Sigmoid colon (tissue), 7 donors: ENCODE results near the gene CORO6. TPM values are rescaled to one million over a fixed set of nuclear protein-coding genes. Genes with fewer than 3 reads are reported as not detected.

ENCODE experiments used
- DNase-seq: peaks from one replicate; pipeline ENCODE4 v3.0.0-alpha.2; 2019
- H3K27ac ChIP-seq, 4 donors: fragments of 200-600 bp; sonication (generic); one replicate each; pipeline ENCODE4 v1.5.1; 2016 to 2019; ENCODE audit warnings: mild to moderate bottlenecking in 1 of 4
- H3K27me3 ChIP-seq, 3 donors: fragments of 200-600 bp; sonication (generic); one replicate each; pipeline ENCODE4 v1.5.1; 2019; ENCODE audit warnings: mild to moderate bottlenecking in 1 of 3
- H3K36me3 ChIP-seq, 4 donors: fragments of 200-600 bp; sonication (generic); one replicate each; pipeline ENCODE4 v1.5.1; 2016 to 2019
- H3K4me1 ChIP-seq, 4 donors: fragments of 200-600 bp; sonication (generic); one replicate each; pipeline ENCODE4 v1.5.1; 2017 to 2019
- H3K4me3 ChIP-seq, 4 donors: fragments of 200-600 bp; sonication (generic); one replicate each; pipeline ENCODE4 v1.5.1; 2017 to 2019; ENCODE audit warnings: mild to moderate bottlenecking in 2 of 4, moderate library complexity in 1 of 4
- H3K9me3 ChIP-seq, 4 donors: fragments of 200-600 bp in 3 of 4; sonication (generic) in 3 of 4; one replicate each; pipeline versions ENCODE4 v1.5.1 to v1.6.1; 2013 to 2019
- EP300 ChIP-seq, 4 donors: sonication (generic); formaldehyde crosslinking; IDR thresholded peaks; one replicate each; pipeline ENCODE4 v1.6.1; 2017; ENCODE audit warnings: antibody characterized with exemption in 4 of 4
- POLR2A ChIP-seq, 2 donors: fragments of 450-650 bp; IDR thresholded peaks; one replicate each; pipeline ENCODE4 v1.6.1; 2016; ENCODE audit warnings: antibody characterized with exemption in 2 of 2, mild to moderate bottlenecking in 2 of 2, moderate library complexity in 2 of 2
- POLR2AphosphoS5 ChIP-seq, 4 donors: sonication (generic); formaldehyde crosslinking; IDR thresholded peaks; one replicate each; pipeline ENCODE4 v1.6.1; 2017; ENCODE audit warnings: antibody characterized with exemption in 4 of 4
- WGBS, 2 donors: extraction: QIAGEN DNeasy Blood & Tissue Kit; methylation state at CpG; one replicate each; pipeline ENCODE4 v1.1.7; 2013; 5-methylcytosine and 5-hydroxymethylcytosine counted together
- intact Hi-C: fragments of 100-400 bp; cut with DNase I; formaldehyde crosslinking; loops from one replicate; pipeline ENCODE4 v1.15.1; 2023
- polyA plus RNA-seq, 3 donors: library from polyadenylated mRNA; stranded (reverse); fragments of 200-250 nt; gene quantifications; one replicate each; pipeline ENCODE4 v1.2.3, GENCODE V29; 2013
- total RNA-seq, 4 donors: library from RNA; depleted of rRNA; stranded (reverse); fragments of >200 nt; gene quantifications; one replicate each; pipeline ENCODE4 v1.1.0, GENCODE V29; 2016
- TF ChIP-seq, protein P1 (sequence below), 4 experiments: fragments of 450-650 bp in 3 of 4; fragments of 200-600 bp in 1 of 4; IDR thresholded peaks; one replicate each; pipeline ENCODE4 v1.5.1; 2016 to 2019; ENCODE audit warnings: antibody characterized with exemption in 4 of 4, mild to moderate bottlenecking in 3 of 4, moderate library complexity in 2 of 4
- donor health status: healthy with polysubstance abuse.
- donor health status: Bipolar disorder and iron deficiency.
- donor health status: healthy.

The CORO6 gene
- total and polyA plus RNA-seq, 7 donors: 0.23 to 94.4 (median 23.9) TPM

DNA sequence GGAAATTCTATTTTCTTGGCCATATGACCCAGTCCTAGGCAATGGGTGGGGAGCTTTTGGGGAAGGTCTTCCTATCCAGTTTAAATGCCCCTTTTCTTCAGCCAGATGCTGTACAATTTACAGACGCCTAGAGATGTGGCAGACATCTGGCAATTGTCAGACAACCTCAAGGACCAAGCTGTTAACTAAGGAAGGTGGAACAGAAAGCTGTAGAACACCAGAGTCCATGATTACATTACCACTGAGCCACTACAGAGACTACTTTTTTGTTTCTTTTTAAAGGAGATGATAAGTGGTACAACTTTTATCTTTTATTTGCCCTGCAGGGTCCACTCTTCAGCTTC is 21.1 kb upstream of the CORO6 start:
- peak overlapping the region; percentile 64 to 82 (median 70) for H3K27ac ChIP-seq

DNA sequence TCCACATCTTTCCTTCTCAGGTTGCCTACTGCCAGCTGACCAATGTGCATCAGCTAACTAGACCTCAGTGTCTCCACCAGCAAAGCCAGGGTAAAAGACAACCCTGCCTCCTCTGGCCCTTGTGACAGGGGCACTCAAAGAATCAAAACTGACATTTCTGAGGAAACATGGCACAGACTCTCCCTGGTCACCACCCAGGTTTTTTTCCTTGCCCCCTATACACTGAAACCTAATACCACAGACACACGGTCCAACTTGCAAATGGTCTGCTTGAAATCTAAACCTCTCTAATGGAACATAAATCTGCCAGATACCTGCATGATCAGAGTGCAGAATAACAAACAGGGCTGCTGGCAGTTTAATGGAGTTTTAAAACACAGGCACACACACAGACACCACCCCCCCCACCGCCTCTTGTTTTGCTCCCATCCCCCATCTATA is 19.5 kb upstream of the CORO6 start:
- H3K4me3 ChIP-seq: no peak overlapping the region
- no peaks in the 10 kb centered on the region for H3K9me3 ChIP-seq
- DNase-seq: no peak
- H3K36me3 ChIP-seq: no peaks in the 10 kb centered on the region
- H3K27ac ChIP-seq: peak overlapping the region in 3 of 4 donors; percentile 5 to 82 (median 69)
- intact Hi-C loops: loop anchor here (5.0 kb wide), 1 partner anchor 80 kb away; no protein-coding TSS in a partner anchor
- peaks cover 0 to 69% (median 41%) of the 10 kb centered on the region in 4 donors for H3K4me1 ChIP-seq
- WGBS, 2 donors: 72 to 80% methylated on average over 2 of the region's 2 CpGs
- no peaks in the 10 kb centered on the region for H3K27me3 ChIP-seq
- TF ChIP-seq EP300 (IDR thresholded peaks at IDR 0.05) (no peak), POLR2AphosphoS5 (IDR thresholded peaks at IDR 0.05) (no peak)
- TF ChIP-seq, protein P1, sequence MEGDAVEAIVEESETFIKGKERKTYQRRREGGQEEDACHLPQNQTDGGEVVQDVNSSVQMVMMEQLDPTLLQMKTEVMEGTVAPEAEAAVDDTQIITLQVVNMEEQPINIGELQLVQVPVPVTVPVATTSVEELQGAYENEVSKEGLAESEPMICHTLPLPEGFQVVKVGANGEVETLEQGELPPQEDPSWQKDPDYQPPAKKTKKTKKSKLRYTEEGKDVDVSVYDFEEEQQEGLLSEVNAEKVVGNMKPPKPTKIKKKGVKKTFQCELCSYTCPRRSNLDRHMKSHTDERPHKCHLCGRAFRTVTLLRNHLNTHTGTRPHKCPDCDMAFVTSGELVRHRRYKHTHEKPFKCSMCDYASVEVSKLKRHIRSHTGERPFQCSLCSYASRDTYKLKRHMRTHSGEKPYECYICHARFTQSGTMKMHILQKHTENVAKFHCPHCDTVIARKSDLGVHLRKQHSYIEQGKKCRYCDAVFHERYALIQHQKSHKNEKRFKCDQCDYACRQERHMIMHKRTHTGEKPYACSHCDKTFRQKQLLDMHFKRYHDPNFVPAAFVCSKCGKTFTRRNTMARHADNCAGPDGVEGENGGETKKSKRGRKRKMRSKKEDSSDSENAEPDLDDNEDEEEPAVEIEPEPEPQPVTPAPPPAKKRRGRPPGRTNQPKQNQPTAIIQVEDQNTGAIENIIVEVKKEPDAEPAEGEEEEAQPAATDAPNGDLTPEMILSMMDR (IDR thresholded peaks at IDR 0.05): no peak

More for the DNA sequence above, 21.1 kb upstream of the CORO6 start:
- WGBS, 2 donors: 83 to 88% methylated on average over 1 of the region's 1 CpG
- TF ChIP-seq, protein P1 (IDR thresholded peaks at IDR 0.05): no peak
- no peak for TF ChIP-seq EP300 (IDR thresholded peaks at IDR 0.05)
- TF ChIP-seq POLR2A (IDR thresholded peaks at IDR 0.05): no peak
- TF ChIP-seq POLR2AphosphoS5 (IDR thresholded peaks at IDR 0.05): no peak
- H3K36me3 ChIP-seq: peaks cover 0 to 13% (median 4%) of the 10 kb centered on the region in 4 donors
- H3K27me3 ChIP-seq: no peaks in the 10 kb centered on the region
- H3K4me1 ChIP-seq: peaks cover 0 to 69% (median 41%) of the 10 kb centered on the region in 4 donors
- intact Hi-C loops: loop anchor here (5.0 kb wide), 1 partner anchor 79 kb away; no protein-coding TSS in a partner anchor
- no peaks in the 10 kb centered on the region for H3K9me3 ChIP-seq
- no peak for DNase-seq
- no peak overlapping the region for H3K4me3 ChIP-seq

DNA sequence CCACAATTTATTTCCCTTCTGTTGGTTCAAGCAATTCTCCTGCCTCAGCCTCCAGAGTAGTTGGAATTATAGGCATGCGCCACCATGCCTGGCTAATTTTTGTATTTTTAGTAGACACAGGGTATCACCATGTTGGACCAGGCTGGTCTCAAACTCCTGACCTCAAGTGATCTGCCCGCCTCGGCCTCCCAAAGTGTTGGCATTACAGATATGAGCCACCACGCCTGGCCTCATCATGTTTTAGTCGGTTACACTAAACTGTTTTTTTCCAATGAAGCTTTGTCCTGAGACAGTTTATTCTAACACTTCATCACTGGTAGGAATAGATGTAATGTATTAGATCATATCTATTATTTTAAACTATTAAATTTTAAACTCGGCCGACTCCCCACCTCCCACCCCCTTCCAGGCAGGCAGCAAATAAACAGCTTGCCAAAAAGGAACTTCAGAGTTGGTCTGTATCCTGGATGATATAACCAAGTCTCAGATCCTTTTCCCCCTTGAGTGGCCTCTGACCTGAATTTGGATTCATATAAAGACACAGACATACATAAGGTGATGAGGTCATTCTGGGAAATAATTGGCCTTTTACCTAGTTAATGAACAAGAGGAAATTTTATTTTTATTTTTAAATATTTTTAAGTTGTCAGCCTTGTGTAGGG is 18.4 kb upstream of the CORO6 start:
- H3K4me3 ChIP-seq: no peak overlapping the region
- no peaks in the 10 kb centered on the region for H3K9me3 ChIP-seq
- peak overlapping the region in 3 of 4 donors; percentile 60 to 82 (median 75) for H3K27ac ChIP-seq
- 81 to 94% methylated on average over 7 of the region's 7 CpGs for WGBS, 2 donors
- intact Hi-C loops: loop anchor here (5.0 kb wide), 1 partner anchor 81 kb away; no protein-coding TSS in a partner anchor
- TF ChIP-seq EP300 (IDR thresholded peaks at IDR 0.05) (no peak), POLR2A (IDR thresholded peaks at IDR 0.05) (no peak), POLR2AphosphoS5 (IDR thresholded peaks at IDR 0.05) (no peak)
- TF ChIP-seq, protein P1 (IDR thresholded peaks at IDR 0.05): no peak
- H3K4me1 ChIP-seq: peaks cover 0 to 64% (median 36%) of the 10 kb centered on the region in 4 donors
- H3K36me3 ChIP-seq: peaks cover 0 to 5% (median 4%) of the 10 kb centered on the region in 4 donors
- DNase-seq: no peak
- no peaks in the 10 kb centered on the region for H3K27me3 ChIP-seq

DNA sequence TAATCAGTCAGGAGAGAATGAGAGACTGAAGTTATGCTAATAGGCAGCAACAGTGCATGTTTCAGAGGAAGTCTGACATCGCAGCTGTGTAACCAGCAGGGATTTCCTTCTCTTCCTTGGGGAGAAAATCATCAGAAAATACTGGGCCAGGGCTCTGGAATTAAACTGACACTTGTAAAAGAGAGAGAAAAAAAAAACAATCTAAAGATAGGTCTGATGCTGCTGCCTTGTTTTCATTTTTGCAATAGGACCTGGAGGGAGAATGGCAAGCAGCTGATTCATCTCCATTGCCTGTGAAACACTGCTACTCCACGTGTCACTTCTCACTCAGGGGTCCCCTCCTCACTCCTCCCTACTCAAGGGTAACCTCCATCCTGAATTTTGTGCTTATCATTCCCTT is 17.7 kb upstream of the CORO6 start:
- Histone ChIP-seq H3K4me3 (no peak overlapping the region), H3K4me1 (peaks cover 0 to 57% (median 29%) of the 10 kb centered on the region in 4 donors), H3K27ac (peak overlapping the region; percentile 60 to 82 (median 70)), H3K27me3 (no peaks in the 10 kb centered on the region), H3K9me3 (no peaks in the 10 kb centered on the region), H3K36me3 (peaks cover 0 to 12% (median 9%) of the 10 kb centered on the region in 4 donors)
- 40 to 79% methylated on average over 2 of the region's 2 CpGs for WGBS, 2 donors
- intact Hi-C loops: loop anchor here (5.0 kb wide), 1 partner anchor 82 kb away; no protein-coding TSS in a partner anchor
- TF ChIP-seq POLR2AphosphoS5 (IDR thresholded peaks at IDR 0.05) (no peak), EP300 (IDR thresholded peaks at IDR 0.05) (no peak), POLR2A (IDR thresholded peaks at IDR 0.05) (no peak)
- TF ChIP-seq, protein P1 (IDR thresholded peaks at IDR 0.05): no peak
- no peak for DNase-seq
